LNCaP clone FGC (cell line): ENCODE data around the gene SND1.

Experiments used
- DNase-seq: peaks from one replicate; pipeline ENCODE4 v3.0.0-alpha.2; 2011; ENCODE audit warnings: low read depth
- H3K4me3 ChIP-seq: 2 replicates; pipeline ENCODE4 v1.5.1; 2011; ENCODE audit warnings: mild to moderate bottlenecking, low read depth, low read length, control low read depth
- CTCF ChIP-seq: IDR thresholded peaks from 2 replicates; pipeline ENCODE4 v1.5.1; 2012; ENCODE audit warnings: mild to moderate bottlenecking; ENCODE audit not compliant: control insufficient read depth, insufficient read depth; ENCODE audit errors: extremely low read depth

Gene SND1

GRCh38 chr7:128075242-128076095 is 423.5 kb downstream of the SND1 start:
- no peak for DNase-seq
- H3K4me3 ChIP-seq: no peak overlapping the region
- no peak for TF ChIP-seq CTCF

- TF ChIP-seq CTCF: no peak
- H3K4me3 ChIP-seq: no peak overlapping the region
- DNase-seq: no peak
These were observed 424.3 kb downstream of the SND1 start for GRCh38 chr7:128076196-128076795.

GRCh38 chr7:128076796-128077271 is 424.8 kb downstream of the SND1 start:
- no peak overlapping the region for H3K4me3 ChIP-seq
- no peak for TF ChIP-seq CTCF
- peak; percentile 81 for DNase-seq

GRCh38 chr7:128078309-128078708 is 426.3 kb downstream of the SND1 start:
- no peak for DNase-seq
- H3K4me3 ChIP-seq: no peak overlapping the region
- TF ChIP-seq CTCF: no peak

GRCh38 chr7:128080169-128080568 is 428.2 kb downstream of the SND1 start:
- DNase-seq: no peak
- TF ChIP-seq CTCF: no peak
- H3K4me3 ChIP-seq: no peak overlapping the region

- no peak for DNase-seq
- no peak overlapping the region for H3K4me3 ChIP-seq
- TF ChIP-seq CTCF: no peak
These were observed 429.4 kb downstream of the SND1 start for GRCh38 chr7:128081351-128081750.
